C4-2B (cell line): Measurements from ENCODE around the gene TACC3.
A peak's percentile ranks its signal among the peaks of the same experiment; 100 is the strongest.

ENCODE experiments used
- H3K27ac ChIP-seq: fragments of 450-650 bp; 2 replicates; pipeline ENCODE4 v1.5.1; 2017
- ZFX ChIP-seq: fragments of 450-650 bp; IDR thresholded peaks from 2 replicates; pipeline ENCODE4 v1.6.1; 2017
- TF ChIP-seq, protein P1 (sequence below): fragments of 450-650 bp; conservative IDR thresholded peaks from 2 replicates; pipeline ENCODE4 v1.5.1; 2017; ENCODE audit warnings: mild to moderate bottlenecking

Gene TACC3

DNA sequence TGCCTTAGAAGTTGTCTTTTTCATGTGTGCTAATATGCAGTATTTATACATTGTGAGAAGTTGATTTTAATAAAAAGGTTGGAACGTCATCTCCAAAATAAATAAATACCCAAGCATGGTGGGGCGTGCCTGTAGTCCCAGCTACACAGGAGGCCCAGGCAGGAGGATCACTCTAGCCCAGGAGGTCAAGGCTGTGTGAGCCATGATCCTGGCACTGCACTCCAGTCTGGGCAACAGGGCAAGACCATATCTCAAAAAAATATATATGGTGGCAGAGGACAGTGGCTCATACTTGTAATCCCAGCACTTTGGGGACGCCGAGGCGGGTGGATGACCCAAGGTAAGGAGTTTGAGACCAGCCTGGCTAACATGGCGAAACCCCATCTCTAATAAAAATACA, 15.6 kb upstream of the TACC3 start:
- TF ChIP-seq ZFX = no peak
- TF ChIP-seq, protein P1, sequence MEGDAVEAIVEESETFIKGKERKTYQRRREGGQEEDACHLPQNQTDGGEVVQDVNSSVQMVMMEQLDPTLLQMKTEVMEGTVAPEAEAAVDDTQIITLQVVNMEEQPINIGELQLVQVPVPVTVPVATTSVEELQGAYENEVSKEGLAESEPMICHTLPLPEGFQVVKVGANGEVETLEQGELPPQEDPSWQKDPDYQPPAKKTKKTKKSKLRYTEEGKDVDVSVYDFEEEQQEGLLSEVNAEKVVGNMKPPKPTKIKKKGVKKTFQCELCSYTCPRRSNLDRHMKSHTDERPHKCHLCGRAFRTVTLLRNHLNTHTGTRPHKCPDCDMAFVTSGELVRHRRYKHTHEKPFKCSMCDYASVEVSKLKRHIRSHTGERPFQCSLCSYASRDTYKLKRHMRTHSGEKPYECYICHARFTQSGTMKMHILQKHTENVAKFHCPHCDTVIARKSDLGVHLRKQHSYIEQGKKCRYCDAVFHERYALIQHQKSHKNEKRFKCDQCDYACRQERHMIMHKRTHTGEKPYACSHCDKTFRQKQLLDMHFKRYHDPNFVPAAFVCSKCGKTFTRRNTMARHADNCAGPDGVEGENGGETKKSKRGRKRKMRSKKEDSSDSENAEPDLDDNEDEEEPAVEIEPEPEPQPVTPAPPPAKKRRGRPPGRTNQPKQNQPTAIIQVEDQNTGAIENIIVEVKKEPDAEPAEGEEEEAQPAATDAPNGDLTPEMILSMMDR = no peak
- H3K27ac ChIP-seq = no peak overlapping the region

DNA sequence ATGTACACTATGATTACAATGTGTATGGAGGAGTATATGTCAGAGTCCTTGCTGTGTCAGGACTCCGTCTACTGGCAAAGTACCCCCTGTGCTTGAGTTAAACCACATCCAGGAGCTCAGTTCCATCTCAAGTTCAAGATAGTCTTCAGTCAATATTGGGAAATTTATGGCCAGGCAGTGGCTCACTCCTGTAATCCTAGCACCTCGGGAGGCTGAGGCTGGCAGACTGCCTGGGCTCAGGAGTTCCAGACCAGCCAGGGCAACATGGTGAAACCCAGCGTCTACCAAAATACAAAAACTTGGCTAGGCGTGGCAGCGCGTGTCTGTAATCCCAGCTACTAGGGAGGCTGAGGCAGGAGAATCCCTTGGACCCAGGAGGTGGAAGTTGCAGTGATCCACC, 15.0 kb upstream of the TACC3 start:
- no peak overlapping the region for H3K27ac ChIP-seq
- TF ChIP-seq, protein P1 = no peak
- no peak for TF ChIP-seq ZFX

DNA sequence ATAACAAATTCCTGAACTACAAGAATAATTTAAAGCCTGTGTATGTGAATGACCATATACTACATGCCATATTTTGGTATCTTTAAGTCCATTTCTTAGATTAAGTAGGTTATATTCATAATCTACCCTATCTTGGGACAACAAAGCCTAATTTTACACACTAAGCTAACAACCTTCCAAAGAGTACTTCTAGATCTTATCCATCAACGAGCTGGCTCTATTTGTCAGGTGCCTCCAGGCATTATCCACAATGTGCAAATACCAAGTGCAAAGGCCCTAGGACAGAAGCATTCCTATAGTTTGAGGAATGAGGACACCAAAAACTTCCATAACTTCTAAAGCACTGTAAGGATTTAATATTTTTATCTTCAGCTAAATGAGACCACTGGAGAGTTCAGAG, 12.7 kb upstream of the TACC3 start:
- no peak overlapping the region; the same call in 1 of the 2 replicates for H3K27ac ChIP-seq
- TF ChIP-seq ZFX = no peak
- TF ChIP-seq, protein P1 = no peak

DNA sequence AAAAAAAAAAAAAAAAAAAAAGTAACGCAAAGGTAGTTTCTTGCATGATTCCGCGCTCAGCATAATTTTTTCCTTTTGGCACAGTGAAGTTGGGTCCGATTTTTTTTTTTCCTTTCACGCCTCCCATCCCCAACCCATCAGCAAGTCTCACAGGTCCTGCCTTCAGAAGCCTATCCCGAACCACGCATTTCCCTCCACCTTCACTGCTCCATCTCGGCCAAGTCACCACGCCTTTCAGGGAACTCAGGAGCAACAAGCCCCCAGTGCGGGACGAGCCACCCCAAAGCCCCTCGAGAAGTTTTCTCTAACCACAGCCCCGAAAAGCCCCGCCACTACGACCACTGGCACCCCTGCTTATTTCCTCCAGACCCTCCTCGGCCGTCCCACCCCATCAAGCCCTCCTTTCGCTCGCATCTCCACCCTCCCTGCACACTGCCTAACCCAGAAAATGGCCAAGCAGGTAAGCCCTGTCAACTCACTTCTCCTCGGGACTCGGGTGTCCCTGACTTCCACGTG, 10.2 kb upstream of the TACC3 start:
- H3K27ac ChIP-seq = peak overlapping the region; percentile 97
- TF ChIP-seq, protein P1 = no peak
- no peak for TF ChIP-seq ZFX

DNA sequence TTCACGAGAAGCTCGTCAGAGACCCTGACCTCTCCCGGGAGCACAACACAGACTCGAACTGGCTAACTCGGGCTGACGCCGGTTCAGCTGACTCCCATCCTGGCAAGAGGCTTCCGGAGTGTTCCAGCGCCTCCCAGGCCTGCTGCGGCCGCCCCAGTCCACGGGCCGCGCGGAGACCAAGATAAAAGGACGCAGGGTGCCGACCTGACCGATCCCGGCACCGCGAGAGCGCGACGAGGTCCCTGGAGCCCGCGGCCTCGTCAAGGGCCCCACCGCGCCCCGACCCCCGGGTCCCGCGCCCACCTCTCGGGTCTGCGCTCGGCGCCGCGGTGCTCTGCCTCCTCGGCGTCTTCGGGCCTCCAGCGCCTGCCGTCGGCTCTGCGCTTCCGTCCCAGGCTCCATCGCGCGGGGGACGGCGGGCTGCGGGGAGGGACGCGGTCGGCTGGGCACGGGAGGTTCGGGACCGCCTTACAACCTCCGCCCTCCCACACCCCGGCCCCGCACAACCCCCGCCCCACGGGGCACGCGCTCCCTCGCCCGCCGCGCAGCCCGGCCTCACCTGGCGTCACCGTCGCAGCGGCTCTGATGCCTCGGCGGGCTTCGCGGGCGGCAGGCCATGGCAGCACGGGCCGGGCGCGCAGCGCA, 9.6 kb upstream of the TACC3 start:
- peak overlapping the region; percentile 97 for H3K27ac ChIP-seq
- TF ChIP-seq, protein P1 = no peak
- TF ChIP-seq ZFX = peak; percentile 80

DNA sequence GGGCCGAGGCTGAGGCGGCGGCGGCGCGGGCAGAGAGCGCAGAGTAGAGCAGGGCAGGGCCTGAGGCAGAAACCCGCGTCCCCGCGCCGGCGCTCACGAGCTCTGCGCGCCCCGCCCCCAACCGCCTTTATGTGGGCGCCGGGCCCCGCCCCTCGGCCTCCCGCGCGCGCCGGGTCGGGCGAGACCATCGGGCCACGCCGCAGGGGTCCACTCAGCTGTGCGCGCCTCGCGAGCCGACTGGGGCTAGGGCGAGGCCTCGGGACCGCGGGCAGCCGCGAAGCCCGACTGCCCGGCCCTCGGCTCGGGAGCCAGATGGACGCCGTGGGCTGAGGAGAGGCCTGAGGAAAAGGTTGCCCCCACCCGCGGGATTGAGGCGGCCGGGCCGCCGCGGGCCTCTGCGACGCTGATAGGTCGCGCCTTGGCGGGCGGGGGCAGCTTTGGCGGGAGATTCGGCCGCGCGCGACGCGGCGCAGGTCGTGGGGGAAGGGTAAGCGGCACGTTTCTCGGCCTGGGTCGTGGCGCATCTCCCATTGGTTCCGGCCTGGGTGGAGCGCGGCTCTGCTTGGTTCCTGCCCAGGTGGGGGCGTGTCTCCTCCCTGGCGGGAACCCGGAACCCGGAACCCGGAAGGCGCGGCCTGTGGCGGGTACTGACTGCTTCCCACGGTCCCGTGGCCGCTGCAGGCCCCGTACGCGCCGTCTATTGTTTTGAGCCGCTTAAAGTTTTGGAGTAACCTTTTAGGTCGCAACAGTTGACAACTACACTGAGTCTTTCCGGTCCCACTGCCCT, 8.9 kb upstream of the TACC3 start, which contains the start of gene SLBP:
Gene SLBP (minus strand): TSS at position 104 of the 787 bp plus-strand sequence. CDS start 131 bp downstream, outside the sequence.
- TF ChIP-seq ZFX = peak; percentile 4; the same call in 1 of the 2 replicates
- TF ChIP-seq, protein P1 = no peak
- peak within 1 kb of the TSS; percentile 97 for H3K27ac ChIP-seq
